ENCODE data around the gene HSPB2.
A peak's percentile ranks its signal among the peaks of the same experiment; 100 is the strongest.
"Not testable (repeated sequence)": the region's sequence is repeated elsewhere in the genome, so short reads cannot be mapped to it uniquely, and the experiment has no call there.

Gene HSPB2

GRCh38 chr11:111913031-111913861 lies 712 bp downstream of the HSPB2 start:
- DNase-seq, result peak in 14 of 56 donors; percentile 21 to 66 (median 50)

- DNase-seq, result peak in 50 of 56 donors; percentile 38 to 89 (median 66)
Measured at GRCh38 chr11:111913997-111914396, 1.5 kb downstream of the HSPB2 start.

- DNase-seq, result no peak
Measured at GRCh38 chr11:111916768-111917167, 4.2 kb downstream of the HSPB2 start.

GRCh38 chr11:111917312-111917711 lies 4.8 kb downstream of the HSPB2 start:
- DNase-seq, result no peak

- no peak for DNase-seq
Measured at GRCh38 chr11:111917788-111918187, 5.3 kb downstream of the HSPB2 start.

- no peak for DNase-seq
Measured at GRCh38 chr11:111918390-111919256, 6.1 kb downstream of the HSPB2 start, which contains the start of gene C11orf52. Gene C11orf52, plus strand, starts transcription at chr11:111918913. Its CDS starts 60 bp downstream, at chr11:111918973.

- DNase-seq, result no peak
Measured at GRCh38 chr11:111920908-111921307, 8.4 kb downstream of the HSPB2 start.

GRCh38 chr11:111921541-111922230 lies 9.2 kb downstream of the HSPB2 start:
- no peak for DNase-seq

- DNase-seq, result no peak
Measured at GRCh38 chr11:111922803-111923202, 10.3 kb downstream of the HSPB2 start.

GRCh38 chr11:111923351-111923788 lies 10.8 kb downstream of the HSPB2 start:
- no peak for DNase-seq

- no peak for DNase-seq
Measured at GRCh38 chr11:111923951-111924350, 11.4 kb downstream of the HSPB2 start.

GRCh38 chr11:111925953-111926352 lies 13.4 kb downstream of the HSPB2 start:
- DNase-seq, result no peak

GRCh38 chr11:111926505-111927391 lies 14.2 kb downstream of the HSPB2 start:
- DNase-seq, result peak; percentile 65 to 100 (median 98)

GRCh38 chr11:111930472-111930871 lies 17.9 kb downstream of the HSPB2 start:
- DNase-seq, result no peak

GRCh38 chr11:111932611-111932950 lies 20.0 kb downstream of the HSPB2 start:
- no peak for DNase-seq

- not testable (repeated sequence) for DNase-seq
Measured at GRCh38 chr11:111933176-111933575, 20.6 kb downstream of the HSPB2 start.

GRCh38 chr11:111933872-111934271 lies 21.3 kb downstream of the HSPB2 start:
- no peak for DNase-seq

GRCh38 chr11:111934306-111934705 lies 21.8 kb downstream of the HSPB2 start:
- no peak for DNase-seq

GRCh38 chr11:111935317-111936039 lies 22.9 kb downstream of the HSPB2 start:
- DNase-seq, result no peak

- no peak for DNase-seq
Measured at GRCh38 chr11:111936040-111936540, 23.6 kb downstream of the HSPB2 start.
